NCI-H1694 (cell line): ENCODE data around the gene PARL.

Experiments
- DNase-seq: peaks from one replicate; lab custom pipeline; 2025; lab: John Stamatoyannopoulos, UW

PARL gene, protein sequence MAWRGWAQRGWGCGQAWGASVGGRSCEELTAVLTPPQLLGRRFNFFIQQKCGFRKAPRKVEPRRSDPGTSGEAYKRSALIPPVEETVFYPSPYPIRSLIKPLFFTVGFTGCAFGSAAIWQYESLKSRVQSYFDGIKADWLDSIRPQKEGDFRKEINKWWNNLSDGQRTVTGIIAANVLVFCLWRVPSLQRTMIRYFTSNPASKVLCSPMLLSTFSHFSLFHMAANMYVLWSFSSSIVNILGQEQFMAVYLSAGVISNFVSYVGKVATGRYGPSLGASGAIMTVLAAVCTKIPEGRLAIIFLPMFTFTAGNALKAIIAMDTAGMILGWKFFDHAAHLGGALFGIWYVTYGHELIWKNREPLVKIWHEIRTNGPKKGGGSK

DNA sequence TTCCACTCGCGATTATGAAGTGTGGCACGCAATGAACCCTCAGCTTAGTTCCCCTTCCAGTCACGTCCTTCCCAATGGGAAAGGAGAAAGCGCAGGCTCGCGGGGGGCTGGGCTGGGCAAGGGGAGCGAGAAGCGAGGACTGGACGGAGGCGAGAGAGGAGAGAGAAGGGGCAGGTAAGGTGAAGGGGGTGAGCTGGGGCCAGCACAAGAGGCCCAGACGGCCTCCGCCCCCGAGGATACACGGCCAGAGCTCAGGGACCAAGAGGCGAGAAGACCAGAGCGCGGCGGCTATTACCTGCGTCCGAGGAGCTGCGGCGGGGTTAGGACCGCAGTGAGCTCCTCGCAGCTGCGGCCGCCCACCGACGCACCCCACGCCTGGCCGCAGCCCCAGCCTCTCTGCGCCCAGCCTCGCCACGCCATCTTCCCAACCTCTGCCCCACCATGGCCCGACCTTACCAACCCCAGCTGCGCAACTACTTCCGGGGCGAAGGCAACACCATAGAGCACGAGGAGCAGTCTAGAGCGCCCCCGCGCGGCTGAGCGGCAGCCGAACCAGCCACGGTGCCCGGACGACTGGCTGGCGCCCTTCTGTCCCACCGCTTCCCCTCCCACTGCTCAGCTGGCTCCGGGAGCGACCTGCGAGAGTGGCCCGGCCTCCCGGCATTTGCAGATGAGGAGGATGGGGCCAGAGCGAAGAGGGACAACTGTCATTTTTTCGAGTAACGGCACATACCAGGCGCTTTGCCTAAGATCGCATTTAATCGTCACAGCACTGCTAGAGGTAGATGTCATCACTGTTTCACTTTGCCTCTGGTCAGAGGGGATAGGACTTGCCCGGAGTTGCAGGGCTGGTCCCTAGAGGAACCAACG lies at the start of gene PARL:
PARL (minus strand) TSS at position 454 of the 870 bp plus-strand sequence; CDS start at position 420, 34 bp downstream.
- peak; percentile 89 for DNase-seq

DNA sequence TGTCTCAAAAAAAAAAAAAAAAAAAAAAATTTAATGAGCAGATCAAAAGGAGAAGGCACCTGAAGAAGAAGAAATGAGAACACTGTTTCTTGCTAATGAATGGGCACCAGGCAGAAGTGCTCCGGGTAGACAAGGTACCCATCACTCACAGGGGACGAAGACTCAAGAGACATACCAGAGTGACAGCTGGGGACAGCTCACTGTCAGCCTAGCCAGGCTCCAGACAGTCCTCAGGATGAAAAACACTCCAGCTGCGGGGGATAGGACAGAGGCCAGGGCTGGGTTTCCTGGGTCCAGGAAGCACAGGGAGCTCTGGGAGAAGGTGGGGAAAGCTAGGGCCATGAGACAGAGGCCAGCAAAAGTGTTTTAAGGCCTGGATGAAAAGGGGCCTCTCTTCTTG lies 48.5 kb upstream of the PARL start:
- no peak for DNase-seq

DNA sequence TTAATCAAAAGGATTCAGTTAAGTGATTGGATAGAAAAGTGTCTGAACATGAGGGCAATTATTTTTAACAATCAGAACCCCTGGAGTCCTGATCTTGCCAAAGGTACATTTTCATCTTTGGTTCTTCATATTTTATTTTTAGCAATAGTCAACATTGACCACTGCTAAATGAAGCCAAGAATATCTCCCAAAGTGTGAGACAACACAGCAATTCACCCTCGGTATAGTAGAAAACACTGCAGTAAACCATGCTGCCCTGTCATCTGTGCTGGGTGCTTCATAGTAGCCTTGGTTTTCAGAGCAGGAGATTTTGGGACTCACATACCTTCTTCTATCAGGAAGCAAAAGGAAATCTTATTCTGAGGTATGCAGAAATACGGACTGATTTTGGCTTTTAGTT lies 47.2 kb upstream of the PARL start:
- no peak for DNase-seq

DNA sequence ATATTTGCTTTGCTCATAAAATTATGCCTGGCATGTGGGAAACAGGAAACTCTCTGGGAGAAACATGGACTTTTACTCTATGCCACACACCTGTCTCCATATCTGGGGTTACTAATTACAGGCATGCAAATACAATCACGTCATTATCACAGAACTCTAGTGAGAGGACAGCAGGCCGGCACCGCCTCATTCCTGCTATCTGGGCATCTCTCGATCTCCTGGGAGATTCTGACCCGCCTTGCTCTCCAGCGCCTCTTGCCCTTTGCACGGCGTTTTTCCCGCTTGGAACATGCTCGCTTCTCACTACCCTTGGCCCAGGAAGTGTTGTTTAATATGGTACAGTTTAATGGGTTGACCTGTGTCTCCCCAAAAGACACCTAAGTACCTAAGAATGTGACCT lies 45.4 kb upstream of the PARL start:
- no peak for DNase-seq

DNA sequence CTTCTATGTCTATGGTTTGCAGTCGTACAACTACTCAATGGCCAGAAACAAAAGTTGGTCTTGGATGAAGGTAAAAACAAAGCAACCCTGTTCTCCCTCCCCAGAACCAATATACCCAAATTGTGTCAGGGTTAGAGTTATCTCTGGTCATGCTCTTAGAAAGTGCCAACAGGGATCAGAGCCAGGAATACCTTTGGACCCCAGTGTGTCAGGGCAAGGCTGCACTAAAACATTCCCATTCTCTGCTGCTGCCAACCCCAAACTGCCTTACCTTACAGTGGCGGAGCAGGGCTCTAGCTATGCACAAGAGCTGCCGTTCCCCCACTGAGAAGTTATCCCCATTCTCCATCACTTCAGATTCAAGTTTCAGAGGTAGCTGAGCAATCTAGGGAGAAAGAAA lies 42.4 kb upstream of the PARL start:
- DNase-seq, result no peak

DNA sequence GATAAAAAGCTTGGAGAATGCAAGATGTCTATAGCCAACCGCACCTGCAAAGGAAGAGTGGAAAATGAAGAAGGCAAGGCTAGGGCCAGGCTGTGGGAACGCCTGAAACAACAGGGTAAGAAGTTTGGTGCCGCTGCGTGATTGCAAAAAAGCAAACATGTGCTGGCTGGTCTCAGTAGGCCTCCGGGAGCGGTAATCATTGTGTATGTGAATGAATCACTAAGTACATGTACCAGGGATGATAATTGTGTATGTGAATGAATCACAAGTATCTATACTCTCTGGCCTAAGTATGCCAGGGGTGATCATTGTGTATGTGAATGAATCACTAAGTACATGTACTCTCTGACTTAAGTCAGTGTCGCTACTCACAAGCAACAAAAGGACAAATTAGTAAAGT lies 40.3 kb upstream of the PARL start:
- no peak for DNase-seq

DNA sequence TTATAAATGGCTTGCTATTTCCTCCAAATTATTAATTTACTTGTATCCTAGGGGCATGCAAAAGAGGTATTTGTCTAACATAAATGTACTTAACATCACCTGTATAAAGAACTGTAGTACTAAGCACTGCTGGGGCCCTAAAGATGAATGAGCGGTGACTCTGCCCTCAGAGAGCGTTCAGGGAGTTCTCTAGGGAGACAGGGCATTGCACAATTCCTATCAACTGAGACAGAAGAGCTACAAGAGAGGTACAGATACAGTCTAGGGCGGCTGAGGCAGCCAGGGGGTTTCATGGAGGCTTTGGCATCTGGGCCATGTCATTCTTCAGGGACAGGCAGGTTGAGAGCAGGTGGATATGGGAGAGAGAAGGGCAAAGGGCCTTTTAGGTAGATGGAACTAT lies 39.9 kb upstream of the PARL start:
- no peak for DNase-seq

DNA sequence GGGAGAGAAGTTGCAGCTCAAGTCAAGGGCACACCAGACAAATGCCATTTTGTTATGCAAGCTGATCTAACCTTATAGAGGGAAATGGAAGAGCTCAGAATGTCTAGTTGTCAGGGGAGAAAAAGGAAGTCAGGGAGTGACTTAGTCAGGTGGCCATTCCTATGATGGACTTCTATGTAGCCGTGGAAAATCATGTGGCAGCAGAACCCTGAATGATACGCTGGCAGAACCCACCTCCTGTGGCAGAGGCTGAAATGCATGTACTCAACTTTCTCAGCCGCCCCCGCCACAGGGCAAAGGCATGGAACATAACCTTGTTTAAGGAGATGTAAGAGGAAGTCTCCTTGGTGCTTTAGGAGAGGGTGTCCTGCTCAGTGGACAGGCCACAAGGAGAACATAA lies 37.7 kb upstream of the PARL start:
- no peak for DNase-seq

DNA sequence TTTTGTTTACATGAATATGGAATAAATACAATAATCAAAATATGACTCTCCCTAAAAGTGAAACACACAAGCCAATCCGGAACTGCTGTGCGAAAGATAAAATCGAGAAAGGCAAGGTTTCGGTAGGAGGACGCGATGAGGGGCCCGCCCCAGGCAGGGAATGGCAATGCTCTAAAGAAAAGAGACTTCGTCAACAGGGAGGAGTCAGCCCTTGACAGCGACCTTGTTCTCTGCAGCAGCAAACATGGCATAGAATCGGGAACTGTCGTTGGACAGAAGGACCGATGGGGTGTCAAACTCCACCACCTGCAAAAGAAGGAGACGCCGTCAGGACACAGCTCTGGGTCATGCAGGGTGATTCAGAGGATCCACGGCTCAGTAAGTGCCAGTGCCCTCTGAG lies 36.4 kb upstream of the PARL start:
- no peak for DNase-seq

DNA sequence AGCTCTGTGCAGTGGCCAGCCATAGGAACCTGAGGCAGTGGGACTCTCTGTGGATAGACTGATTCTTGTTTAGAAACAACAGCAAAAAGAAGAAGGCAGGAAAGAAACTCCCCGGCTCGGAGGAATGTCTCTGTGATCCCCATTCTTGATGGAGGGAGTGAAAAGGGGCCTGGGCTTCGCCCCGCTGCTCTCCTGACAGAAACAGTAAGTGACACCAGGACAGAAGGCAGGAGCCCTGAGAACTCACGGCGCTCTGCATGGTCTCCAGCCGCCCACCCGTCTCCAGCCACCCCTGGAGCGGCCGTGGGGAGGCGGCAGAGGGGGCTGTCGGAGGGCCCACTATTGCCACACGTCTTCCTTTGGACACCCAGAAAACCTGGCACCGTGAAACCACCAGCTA lies 35.7 kb upstream of the PARL start:
- DNase-seq, result no peak

DNA sequence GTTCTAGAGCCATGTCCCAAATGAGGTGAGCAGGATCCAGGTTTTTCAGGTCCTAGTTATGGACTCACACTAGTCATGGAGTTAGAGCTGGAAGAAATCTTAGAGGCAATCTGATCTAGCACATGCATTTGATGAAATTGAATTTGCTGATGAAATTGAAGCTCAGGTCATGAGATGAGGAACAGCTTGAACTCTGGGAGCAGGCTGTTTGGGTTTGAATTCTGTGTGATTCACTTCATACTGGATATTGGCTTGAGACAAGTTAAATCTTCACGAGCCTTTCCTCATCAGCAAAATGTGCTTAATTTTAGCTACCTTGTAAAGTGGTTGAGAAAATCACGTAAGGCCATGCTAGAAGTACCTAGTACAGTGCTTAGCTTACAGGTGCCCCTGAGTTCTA lies 33.5 kb upstream of the PARL start:
- no peak for DNase-seq

DNA sequence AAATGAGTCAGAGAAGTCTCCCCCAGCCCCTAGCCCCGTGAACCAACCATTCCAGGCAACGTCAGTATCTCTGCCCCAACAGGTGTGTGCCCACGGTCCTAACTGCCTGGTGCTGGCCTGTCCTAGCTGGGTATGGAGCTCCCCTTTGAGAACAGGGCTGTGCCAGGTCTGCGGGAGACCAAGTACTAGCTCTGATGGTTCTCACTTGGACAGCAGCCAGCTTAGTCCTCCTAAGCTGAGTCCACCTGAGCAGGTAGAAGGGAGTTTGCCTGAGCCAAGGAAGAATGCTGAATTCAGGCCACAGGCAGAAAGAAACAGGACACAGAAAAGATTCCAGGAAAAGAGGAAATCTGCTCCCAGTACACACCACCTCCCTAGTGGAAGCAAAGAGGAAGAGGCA lies 33.1 kb upstream of the PARL start:
- DNase-seq, result no peak

DNA sequence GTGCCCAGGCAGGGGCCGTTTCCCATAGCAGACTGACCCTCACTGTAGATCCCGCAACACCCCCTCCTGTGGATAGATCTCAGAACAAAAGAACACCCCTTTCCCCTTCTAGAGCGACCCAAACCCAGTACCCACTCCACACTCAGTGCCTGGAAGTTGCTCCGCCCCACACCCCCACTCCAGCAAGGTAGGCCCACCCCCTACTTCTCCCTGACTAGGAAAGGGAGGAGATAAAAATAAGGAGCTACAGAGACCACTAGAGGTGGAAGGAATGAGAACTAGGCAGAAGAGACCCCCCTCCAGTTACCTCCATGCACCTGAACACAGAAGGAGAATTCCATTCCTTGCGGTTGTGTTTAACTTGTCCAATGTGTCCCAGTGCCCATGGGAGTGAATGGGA lies 30.2 kb upstream of the PARL start:
- no peak for DNase-seq

DNA sequence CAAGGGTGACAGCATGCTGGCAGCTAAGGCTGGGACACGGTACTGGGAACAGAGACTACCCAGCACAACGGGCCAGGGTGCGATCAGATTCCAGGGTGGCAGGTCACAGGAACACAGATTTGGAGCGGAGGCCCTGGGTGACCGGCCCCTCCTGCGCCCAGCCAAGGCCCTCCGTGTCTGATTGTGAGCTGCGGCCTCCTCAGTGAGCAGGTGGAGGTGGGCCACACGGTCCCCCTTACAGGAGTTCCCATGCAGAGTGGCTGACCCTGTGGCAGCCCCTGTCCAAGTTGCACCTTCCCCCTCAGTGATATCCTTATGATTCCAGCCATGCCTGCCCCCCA lies 28.9 kb upstream of the PARL start:
- DNase-seq, result no peak

DNA sequence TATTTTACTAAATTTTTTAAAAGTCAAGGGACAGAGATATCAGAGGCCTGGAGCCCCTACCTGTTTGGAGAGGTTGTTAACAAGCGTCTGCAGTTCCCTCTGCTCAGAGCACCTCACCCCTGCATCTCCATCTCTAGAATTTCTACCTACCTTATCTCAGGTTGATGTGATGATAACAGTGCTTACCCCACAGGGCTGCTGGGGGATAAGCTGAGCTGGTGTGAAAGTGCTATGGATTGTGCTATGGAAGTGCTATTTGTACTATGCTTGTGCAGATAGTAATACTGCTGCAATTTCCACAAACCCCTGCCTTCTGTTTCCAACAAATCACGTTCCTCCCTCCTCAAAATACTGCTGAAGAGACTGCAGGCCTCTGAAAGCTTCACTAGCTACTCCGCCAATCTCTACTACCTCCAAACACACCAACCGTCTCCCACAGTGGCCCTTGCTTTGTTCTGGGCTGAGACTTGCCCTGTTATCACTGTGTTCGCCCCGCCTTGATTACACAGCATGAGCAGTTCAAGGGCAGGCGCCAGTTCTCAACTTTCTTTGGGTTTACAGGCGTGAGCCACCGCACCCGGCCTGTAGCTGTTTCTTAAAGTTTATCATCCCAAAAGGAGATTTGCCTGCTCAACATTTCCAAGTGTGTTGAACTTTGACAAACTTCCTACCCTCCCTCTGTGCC lies 28.4 kb upstream of the PARL start:
- no peak for DNase-seq

DNA sequence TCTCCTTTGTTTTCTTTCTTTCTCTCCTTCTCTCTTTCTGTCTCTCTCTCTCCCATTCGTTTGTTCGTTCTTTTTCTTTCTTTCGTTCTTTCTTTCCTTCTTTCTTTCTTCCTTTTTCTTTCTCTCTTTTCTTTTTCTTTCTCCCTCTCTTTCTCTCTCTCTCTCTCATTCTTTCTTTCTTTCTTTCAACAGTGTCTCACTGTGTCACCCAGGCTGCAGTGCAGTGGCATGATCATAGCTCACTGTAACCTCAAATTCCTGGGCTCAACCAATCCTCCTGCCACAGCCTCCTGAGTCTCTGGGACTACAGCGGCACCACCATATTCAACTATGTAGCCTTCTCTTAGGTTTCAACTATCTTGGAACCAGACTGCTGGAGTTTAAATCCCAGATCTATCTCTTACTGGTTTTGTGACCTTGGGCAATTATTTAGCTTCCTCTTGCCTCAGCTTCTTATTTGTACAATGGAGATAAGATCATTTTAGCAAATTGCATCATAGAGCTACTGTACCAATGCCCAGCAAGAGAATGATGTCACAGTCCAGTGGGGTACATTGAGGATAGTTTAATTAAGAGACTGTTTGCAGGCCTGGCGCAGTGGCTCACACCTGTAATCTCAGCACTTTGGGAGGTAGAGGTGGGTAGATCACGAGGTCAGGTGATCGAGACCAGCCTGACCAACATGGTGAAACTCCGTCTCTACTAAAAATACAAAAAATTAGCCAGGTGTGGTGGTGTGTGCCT lies 27.3 kb upstream of the PARL start:
- DNase-seq, result no peak

DNA sequence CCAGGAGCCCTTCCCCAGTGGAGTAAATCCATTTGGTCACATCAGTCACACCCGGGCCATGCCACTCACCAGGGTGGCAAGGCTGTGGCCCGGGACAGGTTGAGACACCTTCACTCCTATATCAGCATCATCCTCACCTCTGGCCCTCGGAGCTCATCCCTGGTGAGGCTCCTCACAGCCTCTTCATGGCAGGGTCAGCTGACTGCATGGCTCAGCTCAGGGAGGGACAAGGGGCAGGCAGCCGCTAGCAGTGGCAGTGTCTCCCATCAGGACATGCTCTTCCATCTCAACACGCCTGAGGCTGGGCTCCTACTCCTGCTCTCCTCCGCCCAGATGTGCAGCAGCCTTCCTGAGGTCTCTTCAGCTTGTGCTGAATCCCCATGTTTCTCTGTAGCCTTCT lies 26.4 kb upstream of the PARL start:
- no peak for DNase-seq

DNA sequence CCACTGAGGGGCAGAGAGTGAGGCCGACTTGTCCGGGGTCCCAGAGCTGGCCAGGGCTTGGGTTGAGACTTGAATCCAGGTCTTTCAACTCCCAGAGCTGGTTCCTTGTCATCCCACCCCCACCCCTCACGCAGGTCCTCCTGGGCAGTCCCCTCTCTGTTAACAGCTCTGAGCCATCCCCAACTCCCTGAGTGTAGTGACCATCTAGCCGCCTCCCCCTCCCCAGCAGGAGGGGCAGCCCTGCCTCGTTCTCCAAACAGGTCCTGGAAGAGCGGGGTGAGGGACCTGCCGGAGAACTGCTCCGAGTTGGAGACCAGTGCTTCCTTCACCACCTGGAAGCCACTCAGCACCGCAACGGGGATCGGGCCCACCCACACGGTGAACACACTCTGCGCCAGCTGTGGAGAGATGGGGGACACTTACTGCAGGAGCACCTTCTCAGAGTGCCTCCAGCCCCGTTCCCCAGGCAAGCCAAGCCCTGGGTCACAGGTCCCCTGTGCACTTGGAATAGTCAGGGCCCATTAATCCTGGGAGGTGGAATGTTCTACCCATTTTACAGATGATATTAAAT lies 24.4 kb upstream of the PARL start:
- DNase-seq, result no peak

DNA sequence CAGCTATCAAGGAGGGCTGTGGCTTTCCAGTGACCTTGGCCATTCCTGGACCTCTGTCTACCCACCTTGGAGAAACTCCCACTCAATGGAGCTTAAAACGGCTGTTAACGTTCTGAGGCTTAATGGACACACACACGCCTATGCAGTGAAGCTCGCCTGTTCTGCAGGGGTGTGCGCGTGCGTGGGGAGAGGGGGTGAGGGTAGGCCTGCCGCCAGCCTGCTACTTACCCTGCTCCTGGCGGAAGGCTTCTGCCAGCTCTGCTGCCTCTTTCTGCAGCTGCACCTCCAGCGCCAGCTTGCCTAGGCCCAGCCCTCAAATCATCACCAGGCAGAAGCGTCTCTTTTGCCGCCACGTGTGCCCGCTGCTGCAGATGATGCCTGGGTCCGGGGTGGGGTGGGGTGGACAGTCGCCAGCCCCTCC lies 23.2 kb upstream of the PARL start:
- peak; percentile 40 for DNase-seq

DNA sequence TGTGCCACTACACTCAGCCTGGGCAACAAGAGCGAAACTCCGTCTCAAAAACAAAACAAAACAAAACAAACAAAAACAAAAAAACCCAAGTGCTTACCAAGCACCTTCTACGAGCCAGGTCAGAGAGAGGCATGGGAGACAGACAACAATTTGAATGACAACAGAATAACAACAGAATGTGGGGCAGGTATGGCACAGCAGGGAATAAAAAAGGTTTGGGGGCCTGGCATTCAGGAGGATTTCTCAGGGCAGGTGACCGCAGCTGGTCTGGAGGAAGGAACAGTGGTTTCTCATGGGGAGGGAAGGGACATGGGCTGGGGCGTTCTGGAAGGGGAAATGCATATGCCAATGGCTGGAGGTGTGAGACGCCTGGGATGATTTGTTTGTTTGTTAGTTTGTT lies 22.5 kb upstream of the PARL start:
- DNase-seq, result no peak

DNA sequence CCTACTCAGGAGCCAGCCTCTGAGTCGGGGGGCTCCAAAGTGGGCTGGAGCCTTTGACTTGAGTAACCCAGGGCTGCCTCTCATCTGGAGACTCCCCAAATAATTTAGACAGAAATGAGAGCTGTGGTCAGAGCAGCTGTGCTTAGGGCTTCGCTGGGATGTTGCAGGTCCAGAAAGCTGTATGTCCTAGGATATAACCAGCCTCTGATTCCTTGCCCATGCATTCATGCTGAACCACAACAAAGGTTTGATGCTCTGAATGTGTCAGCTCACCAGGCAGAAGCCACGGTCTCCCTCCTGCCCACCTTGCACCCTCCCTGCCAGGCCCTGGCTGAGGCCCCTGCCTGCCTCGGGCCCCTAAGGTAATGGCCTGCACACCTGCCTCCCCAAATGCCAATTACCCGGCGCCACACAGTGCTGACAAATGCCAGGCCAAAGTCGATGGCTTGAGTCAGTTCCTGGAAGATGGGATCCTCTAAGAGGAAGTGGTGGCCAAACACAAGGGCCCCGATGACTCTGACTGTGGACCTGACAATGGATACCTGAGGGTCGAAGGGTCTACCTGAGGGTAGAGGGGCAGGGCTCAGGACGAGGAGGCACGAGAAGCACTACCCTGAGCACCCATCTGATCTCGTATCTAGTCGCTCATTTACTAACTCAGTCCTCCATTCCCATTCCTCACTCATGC lies 21.7 kb upstream of the PARL start:
- DNase-seq, result no peak
